ENCODE measurements around the gene MRPL18. TPM values are rescaled to one million over a fixed set of nuclear protein-coding genes. Genes with fewer than 3 reads are reported as not detected.

The MRPL18 gene
- total and polyA plus RNA-seq, 4 experiments from 2014 or later = 43.9 to 105 (median 56.8) TPM

- no peak overlapping the region for H3K27ac ChIP-seq (ENCODE audit: low read depth, low read length)
These were observed 37.0 kb upstream of the MRPL18 start for GRCh38 chr6:159753081-159753872.

GRCh38 chr6:159754401-159754800 is 35.9 kb upstream of the MRPL18 start:
- Mint-ChIP-seq H3K27me3 (no peaks in the 10 kb centered on the region), H3K9me3 (no peaks in the 10 kb centered on the region), H3K36me3 (peaks cover 30 to 68% of the 10 kb centered on the region in 2 donors), H3K4me3 (no peak overlapping the region), H3K27ac (peak overlapping the region in 1 of 7 donors; percentile 72), H3K4me1 (peaks cover 0 to 5% (median 4%) of the 10 kb centered on the region in 4 donors)
- Histone ChIP-seq H3K27ac (ENCODE audit: low read depth, low read length) (no peak overlapping the region), H3K4me1 (ENCODE audit: insufficient read depth, low read length) (no peaks in the 10 kb centered on the region), H3K9me3 (ENCODE audit: control insufficient read depth in 1 of 2, low read length in 2 of 2) (no peaks in the 10 kb centered on the region), H3K36me3 (ENCODE audit: insufficient read depth, low read length) (peaks cover 61% of the 10 kb centered on the region), H3K4me3 (ENCODE audit: low read length in 2 of 2) (no peak overlapping the region), H3K27me3 (ENCODE audit: insufficient read depth, low read length) (no peaks in the 10 kb centered on the region)
- ChIA-PET CTCF (ENCODE audit: partially characterized antibody) (no interaction called here), POLR2A (ENCODE audit: partially characterized antibody) (interaction anchor here (0.9 to 2.3 kb wide), 3 partner anchors 7 to 36 kb away, joined by 3 to 6 read pairs (median 6); partner anchors contain the start of genes ACAT2 and WTAP)
- intact Hi-C loops (cut with micrococcal nuclease) = no loop called here
- no peak for DNase-seq

More at GRCh38 chr6:159753081-159753872, 37.0 kb upstream of the MRPL18 start:
- Mint-ChIP-seq H3K4me3 (no peak overlapping the region), H3K27me3 (no peaks in the 10 kb centered on the region), H3K36me3 (peaks cover 41 to 74% of the 10 kb centered on the region in 2 donors), H3K4me1 (peaks cover 0 to 11% (median 4%) of the 10 kb centered on the region in 4 donors), H3K9me3 (no peaks in the 10 kb centered on the region), H3K27ac (peak overlapping the region in 5 of 7 donors; percentile 4 to 50 (median 30))
- H3K36me3 ChIP-seq (ENCODE audit: insufficient read depth, low read length) = peaks cover 67% of the 10 kb centered on the region
- H3K4me1 ChIP-seq (ENCODE audit: insufficient read depth, low read length) = no peaks in the 10 kb centered on the region
- no peak overlapping the region for H3K4me3 ChIP-seq (ENCODE audit: low read length in 2 of 2)
- no peak for DNase-seq
- intact Hi-C loops (cut with micrococcal nuclease) = loop anchor here (2.0 kb wide), 1 partner anchor 14 kb away; no protein-coding TSS in a partner anchor
- POLR2A ChIA-PET (ENCODE audit: partially characterized antibody) = interaction anchor here (0.7 to 2.3 kb wide), 3 partner anchors 9 to 60 kb away, joined by 3 to 6 read pairs (median 6); partner anchors contain the start of genes ACAT2 and WTAP
- CTCF ChIA-PET (ENCODE audit: partially characterized antibody) = no interaction called here
- H3K27me3 ChIP-seq (ENCODE audit: insufficient read depth, low read length) = no peaks in the 10 kb centered on the region
- H3K9me3 ChIP-seq (ENCODE audit: control insufficient read depth in 1 of 2, low read length in 2 of 2) = no peaks in the 10 kb centered on the region

- H3K27ac Mint-ChIP-seq = peak overlapping the region in 5 of 7 donors; percentile 8 to 71 (median 15)
- CTCF ChIA-PET (ENCODE audit: partially characterized antibody) = no interaction called here
- intact Hi-C loops (cut with micrococcal nuclease) = no loop called here
These were observed 35.0 kb upstream of the MRPL18 start for GRCh38 chr6:159754959-159755914.

GRCh38 chr6:159756508-159756907 is 33.8 kb upstream of the MRPL18 start:
- POLR2A ChIA-PET (ENCODE audit: partially characterized antibody) = interaction anchor here (0.7 to 1.4 kb wide), 3 partner anchors 13 to 34 kb away, joined by 3 to 4 read pairs (median 3); partner anchors contain the start of genes MRPL18 and TCP1
- peaks cover 23 to 60% of the 10 kb centered on the region in 2 donors for H3K36me3 Mint-ChIP-seq

More at GRCh38 chr6:159754959-159755914, 35.0 kb upstream of the MRPL18 start:
- H3K9me3 Mint-ChIP-seq = no peaks in the 10 kb centered on the region
- Histone ChIP-seq H3K27me3 (ENCODE audit: insufficient read depth, low read length) (no peaks in the 10 kb centered on the region), H3K9me3 (ENCODE audit: control insufficient read depth in 1 of 2, low read length in 2 of 2) (no peaks in the 10 kb centered on the region), H3K4me1 (ENCODE audit: insufficient read depth, low read length) (no peaks in the 10 kb centered on the region), H3K27ac (ENCODE audit: low read depth, low read length) (no peak overlapping the region), H3K4me3 (ENCODE audit: low read length in 2 of 2) (no peak overlapping the region), H3K36me3 (ENCODE audit: insufficient read depth, low read length) (peaks cover 57% of the 10 kb centered on the region)
- no peak for DNase-seq
- H3K4me3 Mint-ChIP-seq = no peak overlapping the region
- peaks cover 5 to 10% (median 7%) of the 10 kb centered on the region in 4 donors for H3K4me1 Mint-ChIP-seq
- POLR2A ChIA-PET (ENCODE audit: partially characterized antibody) = interaction anchor here (0.9 to 2.3 kb wide), 2 partner anchors 29 to 36 kb away, joined by 3 to 6 read pairs; partner anchors contain the start of gene WTAP
- peaks cover 26 to 62% of the 10 kb centered on the region in 2 donors for H3K36me3 Mint-ChIP-seq
- no peaks in the 10 kb centered on the region for H3K27me3 Mint-ChIP-seq

GRCh38 chr6:159758031-159759001 is 32.0 kb upstream of the MRPL18 start:
- H3K36me3 ChIP-seq (ENCODE audit: insufficient read depth, low read length) = peaks cover 36% of the 10 kb centered on the region

More at GRCh38 chr6:159756508-159756907, 33.8 kb upstream of the MRPL18 start:
- Histone ChIP-seq H3K36me3 (ENCODE audit: insufficient read depth, low read length) (peaks cover 52% of the 10 kb centered on the region), H3K27me3 (ENCODE audit: insufficient read depth, low read length) (no peaks in the 10 kb centered on the region), H3K4me1 (ENCODE audit: insufficient read depth, low read length) (peaks cover 7% of the 10 kb centered on the region), H3K9me3 (ENCODE audit: control insufficient read depth in 1 of 2, low read length in 2 of 2) (no peaks in the 10 kb centered on the region), H3K4me3 (ENCODE audit: low read length in 2 of 2) (no peak overlapping the region), H3K27ac (ENCODE audit: low read depth, low read length) (no peak overlapping the region)
- DNase-seq = no peak
- Mint-ChIP-seq H3K4me3 (no peak overlapping the region), H3K4me1 (peaks cover 17 to 19% (median 18%) of the 10 kb centered on the region in 4 donors), H3K27me3 (no peaks in the 10 kb centered on the region), H3K9me3 (no peaks in the 10 kb centered on the region), H3K27ac (no peak overlapping the region)
- CTCF ChIA-PET (ENCODE audit: partially characterized antibody) = no interaction called here
- intact Hi-C loops (cut with micrococcal nuclease) = no loop called here

GRCh38 chr6:159759645-159760044 is 30.6 kb upstream of the MRPL18 start:
- Histone ChIP-seq H3K4me3 (ENCODE audit: low read length in 2 of 2) (no peak overlapping the region), H3K4me1 (ENCODE audit: insufficient read depth, low read length) (peaks cover 16% of the 10 kb centered on the region), H3K9me3 (ENCODE audit: control insufficient read depth in 1 of 2, low read length in 2 of 2) (no peaks in the 10 kb centered on the region), H3K27me3 (ENCODE audit: insufficient read depth, low read length) (no peaks in the 10 kb centered on the region), H3K36me3 (ENCODE audit: insufficient read depth, low read length) (peaks cover 26% of the 10 kb centered on the region), H3K27ac (ENCODE audit: low read depth, low read length) (no peak overlapping the region)
- Mint-ChIP-seq H3K36me3 (peaks cover 15 to 50% of the 10 kb centered on the region in 2 donors), H3K4me3 (peak overlapping the region in 7 of 8 donors; percentile 18 to 64 (median 41)), H3K27me3 (no peaks in the 10 kb centered on the region), H3K4me1 (peaks cover 22 to 33% (median 26%) of the 10 kb centered on the region in 4 donors), H3K27ac (peak overlapping the region; percentile 19 to 97 (median 69)), H3K9me3 (no peaks in the 10 kb centered on the region)
- POLR2A ChIA-PET (ENCODE audit: partially characterized antibody) = interaction anchor here (0.7 to 7.5 kb wide), 4 partner anchors 12 to 66 kb away, joined by 3 to 116 read pairs (median 80); partner anchors contain the start of genes MRPL18, SOD2, TCP1 and WTAP
- DNase-seq = no peak
- intact Hi-C loops (cut with micrococcal nuclease) = no loop called here
- CTCF ChIA-PET (ENCODE audit: partially characterized antibody) = interaction anchor here (0.5 to 2.7 kb wide), 3 partner anchors 27 to 921 kb away, joined by 4 to 10 read pairs (median 4); no protein-coding TSS in a partner anchor

More at GRCh38 chr6:159758031-159759001, 32.0 kb upstream of the MRPL18 start:
- Histone ChIP-seq H3K9me3 (ENCODE audit: control insufficient read depth in 1 of 2, low read length in 2 of 2) (no peaks in the 10 kb centered on the region), H3K27me3 (ENCODE audit: insufficient read depth, low read length) (no peaks in the 10 kb centered on the region), H3K4me3 (ENCODE audit: low read length in 2 of 2) (no peak overlapping the region), H3K27ac (ENCODE audit: low read depth, low read length) (no peak overlapping the region), H3K4me1 (ENCODE audit: insufficient read depth, low read length) (peaks cover 16% of the 10 kb centered on the region)
- Mint-ChIP-seq H3K4me1 (peaks cover 21 to 33% (median 25%) of the 10 kb centered on the region in 4 donors), H3K9me3 (no peaks in the 10 kb centered on the region), H3K4me3 (no peak overlapping the region), H3K36me3 (peaks cover 18 to 58% of the 10 kb centered on the region in 2 donors), H3K27me3 (no peaks in the 10 kb centered on the region), H3K27ac (peak overlapping the region; percentile 23 to 90 (median 52))
- ChIA-PET CTCF (ENCODE audit: partially characterized antibody) (no interaction called here), POLR2A (ENCODE audit: partially characterized antibody) (interaction anchor here (7.4 to 7.5 kb wide), 2 partner anchors 29 to 31 kb away, joined by 114 to 116 read pairs; partner anchors contain the start of genes MRPL18, TCP1 and WTAP)
- intact Hi-C loops (cut with micrococcal nuclease) = no loop called here
- DNase-seq = no peak
